Uterus (tissue), 4 donors: Measurements from ENCODE around the gene FBN2. TPM values are rescaled to one million over a fixed set of nuclear protein-coding genes. Genes with fewer than 3 reads are reported as not detected.

Source experiments
- DNase-seq, 2 donors: peaks; one replicate each; pipeline ENCODE4 v3.0.0-alpha.2; 2019 to 2020
- H3K27ac ChIP-seq, 2 donors: fragments of 200-600 bp; sonication (generic); 1 replicate in 1 of 2; 2 replicates in 1 of 2; pipeline ENCODE4 v1.5.1; 2016 to 2018
- H3K27me3 ChIP-seq, 2 donors: fragments of 200-600 bp; sonication (generic); one replicate each; pipeline ENCODE4 v1.5.1; 2018 to 2019; ENCODE audit warnings: control low read depth in 1 of 2
- H3K36me3 ChIP-seq, 2 donors: fragments of 200-600 bp; sonication (generic); one replicate each; pipeline ENCODE4 v1.5.1; 2019; ENCODE audit warnings: control low read depth in 1 of 2
- H3K4me1 ChIP-seq, 2 donors: fragments of 200-600 bp; sonication (generic); one replicate each; pipeline ENCODE4 v1.5.1; 2018 to 2019; ENCODE audit warnings: control low read depth in 1 of 2
- H3K4me3 ChIP-seq, 2 donors: fragments of 200-600 bp; sonication (generic); 1 replicate in 1 of 2; 2 replicates in 1 of 2; pipeline ENCODE4 v1.5.1; 2018 to 2019; ENCODE audit warnings: mild to moderate bottlenecking in 1 of 2
- H3K9me3 ChIP-seq, 2 donors: fragments of 200-600 bp; sonication (generic); one replicate each; pipeline ENCODE4 v1.5.1; 2019; ENCODE audit warnings: control low read depth in 1 of 2
- CTCF ChIP-seq, 4 experiments: fragments of 200-600 bp in 2 of 4; fragments of 450-650 bp in 2 of 4; sonication (generic) in 2 of 4; IDR thresholded peaks; one replicate each; pipeline ENCODE4 v1.5.1; 2016 to 2019; ENCODE audit warnings: antibody characterized with exemption in 4 of 4, mild to moderate bottlenecking in 2 of 4, moderate library complexity in 1 of 4
- POLR2A ChIP-seq, 2 donors: fragments of 450-650 bp; IDR thresholded peaks; one replicate each; pipeline ENCODE4 v1.6.1; 2016; ENCODE audit warnings: antibody characterized with exemption in 2 of 2, mild to moderate bottlenecking in 1 of 2, moderate library complexity in 1 of 2
- intact Hi-C: fragments of 100-400 bp; cut with DNase I; formaldehyde crosslinking; loops from one replicate; pipeline ENCODE4 v1.15.1; 2023; ENCODE audit warnings: low total_unique reads
- total RNA-seq, 4 donors: library from RNA; depleted of rRNA in 3 of 4; stranded (reverse); fragments of >200 nt in 3 of 4; gene quantifications; one replicate each; pipeline versions ENCODE4 v1.1.0 to v1.2.4, GENCODE V29; 2014 to 2023
- donor health status: DM: yes; HTN: yes; CAD: no.

The FBN2 gene
- total RNA-seq, 4 donors from 2014 or later = 1.0 to 389 (median 2.8) TPM

- intact Hi-C loops = no loop called here
- Histone ChIP-seq H3K27me3 (no peaks in the 10 kb centered on the region), H3K27ac (no peak overlapping the region), H3K4me1 (no peaks in the 10 kb centered on the region), H3K4me3 (no peak overlapping the region), H3K36me3 (no peaks in the 10 kb centered on the region), H3K9me3 (no peaks in the 10 kb centered on the region)
- no peak for DNase-seq
- TF ChIP-seq POLR2A (IDR thresholded peaks at IDR 0.05) (no peak), CTCF (IDR thresholded peaks at IDR 0.05) (no peak)
Measured at GRCh38 chr5:128475693-128476092, 62.4 kb downstream of the FBN2 start.

GRCh38 chr5:128472919-128473318, 65.1 kb downstream of the FBN2 start:
- intact Hi-C loops = no loop called here
- Histone ChIP-seq H3K36me3 (no peaks in the 10 kb centered on the region), H3K27me3 (no peaks in the 10 kb centered on the region), H3K4me3 (no peak overlapping the region), H3K27ac (no peak overlapping the region), H3K9me3 (no peaks in the 10 kb centered on the region), H3K4me1 (no peaks in the 10 kb centered on the region)
- no peak for DNase-seq
- no peak for TF ChIP-seq CTCF (IDR thresholded peaks at IDR 0.05)
- no peak for TF ChIP-seq POLR2A (IDR thresholded peaks at IDR 0.05)

- Histone ChIP-seq H3K4me3 (no peak overlapping the region), H3K4me1 (no peaks in the 10 kb centered on the region), H3K27ac (no peak overlapping the region), H3K9me3 (no peaks in the 10 kb centered on the region), H3K36me3 (no peaks in the 10 kb centered on the region), H3K27me3 (no peaks in the 10 kb centered on the region)
- intact Hi-C loops = no loop called here
- no peak for DNase-seq
- no peak for TF ChIP-seq POLR2A (IDR thresholded peaks at IDR 0.05)
- no peak for TF ChIP-seq CTCF (IDR thresholded peaks at IDR 0.05)
Measured at GRCh38 chr5:128472036-128472435, 66.0 kb downstream of the FBN2 start.

GRCh38 chr5:128470663-128471062, 67.4 kb downstream of the FBN2 start:
- Histone ChIP-seq H3K9me3 (no peaks in the 10 kb centered on the region), H3K36me3 (no peaks in the 10 kb centered on the region), H3K27me3 (no peaks in the 10 kb centered on the region), H3K4me1 (no peaks in the 10 kb centered on the region), H3K27ac (no peak overlapping the region), H3K4me3 (no peak overlapping the region)
- no peak for TF ChIP-seq POLR2A (IDR thresholded peaks at IDR 0.05)
- no peak for TF ChIP-seq CTCF (IDR thresholded peaks at IDR 0.05)
- no peak for DNase-seq
- intact Hi-C loops = no loop called here

GRCh38 chr5:128469912-128470311, 68.1 kb downstream of the FBN2 start:
- no peak overlapping the region for H3K4me3 ChIP-seq
- H3K36me3 ChIP-seq = no peaks in the 10 kb centered on the region
- H3K4me1 ChIP-seq = no peaks in the 10 kb centered on the region
- no peaks in the 10 kb centered on the region for H3K27me3 ChIP-seq
- H3K9me3 ChIP-seq = no peaks in the 10 kb centered on the region
- no peak for DNase-seq
- intact Hi-C loops = no loop called here
- H3K27ac ChIP-seq = no peak overlapping the region
- no peak for TF ChIP-seq POLR2A (IDR thresholded peaks at IDR 0.05)
- no peak for TF ChIP-seq CTCF (IDR thresholded peaks at IDR 0.05)
